Vagina (tissue), 2 donors: ENCODE results near the gene RPL22. TPM values are rescaled to one million over a fixed set of nuclear protein-coding genes. Genes with fewer than 3 reads are reported as not detected.

Experiments used
- DNase-seq, 2 donors: peaks; one replicate each; pipeline ENCODE4 v3.0.0-alpha.2; 2017; ENCODE audit errors: extremely low spot score in 2 of 2
- H3K27ac ChIP-seq: fragments of 200-600 bp; sonication (generic); one replicate; pipeline ENCODE4 v1.5.1; 2019
- H3K27me3 ChIP-seq: fragments of 200-600 bp; sonication (generic); one replicate; pipeline ENCODE4 v1.5.1; 2019
- H3K36me3 ChIP-seq, 2 donors: fragments of 200-600 bp; sonication (generic); one replicate each; pipeline ENCODE4 v1.5.1; 2017 to 2019
- H3K4me1 ChIP-seq: fragments of 200-600 bp; sonication (generic); one replicate; pipeline ENCODE4 v1.5.1; 2019
- H3K4me3 ChIP-seq, 2 donors: fragments of 200-600 bp; sonication (generic); 1 replicate in 1 of 2; 2 replicates in 1 of 2; pipeline ENCODE4 v1.5.1; 2016 to 2019
- H3K9me3 ChIP-seq: fragments of 200-600 bp; sonication (generic); one replicate; pipeline ENCODE4 v1.5.1; 2019
- POLR2A ChIP-seq, 2 donors: fragments of 450-650 bp; IDR thresholded peaks; one replicate each; pipeline ENCODE4 v1.6.1; 2017; ENCODE audit warnings: antibody characterized with exemption in 2 of 2, mild to moderate bottlenecking in 2 of 2, moderate library complexity in 2 of 2
- POLR2AphosphoS5 ChIP-seq, 2 donors: sonication (generic); formaldehyde crosslinking; IDR thresholded peaks; one replicate each; pipeline ENCODE4 v1.9.0; 2017; ENCODE audit warnings: antibody characterized with exemption in 2 of 2, mild to moderate bottlenecking in 2 of 2, low read depth in 1 of 2; ENCODE audit not compliant: insufficient read depth in 1 of 2
- intact Hi-C: fragments of 100-400 bp; cut with DNase I; formaldehyde crosslinking; loops from one replicate; pipeline ENCODE4 v1.15.1; 2023
- total RNA-seq: library from RNA; depleted of rRNA; stranded (reverse); fragments of >200 nt; gene quantifications from one replicate; pipeline ENCODE4 v1.2.3, GENCODE V29; 2016
- TF ChIP-seq, protein P1 (sequence below), 3 experiments: fragments of 450-650 bp in 2 of 3; fragments of 200-600 bp in 1 of 3; sonication (generic) in 1 of 3; IDR thresholded peaks; one replicate each; pipeline ENCODE4 v1.5.1; 2017 to 2019; ENCODE audit warnings: antibody characterized with exemption in 3 of 3, mild to moderate bottlenecking in 2 of 3, moderate library complexity in 2 of 3

RPL22 gene
- total RNA-seq, 1 donor from 2014 or later = 154 TPM

DNA sequence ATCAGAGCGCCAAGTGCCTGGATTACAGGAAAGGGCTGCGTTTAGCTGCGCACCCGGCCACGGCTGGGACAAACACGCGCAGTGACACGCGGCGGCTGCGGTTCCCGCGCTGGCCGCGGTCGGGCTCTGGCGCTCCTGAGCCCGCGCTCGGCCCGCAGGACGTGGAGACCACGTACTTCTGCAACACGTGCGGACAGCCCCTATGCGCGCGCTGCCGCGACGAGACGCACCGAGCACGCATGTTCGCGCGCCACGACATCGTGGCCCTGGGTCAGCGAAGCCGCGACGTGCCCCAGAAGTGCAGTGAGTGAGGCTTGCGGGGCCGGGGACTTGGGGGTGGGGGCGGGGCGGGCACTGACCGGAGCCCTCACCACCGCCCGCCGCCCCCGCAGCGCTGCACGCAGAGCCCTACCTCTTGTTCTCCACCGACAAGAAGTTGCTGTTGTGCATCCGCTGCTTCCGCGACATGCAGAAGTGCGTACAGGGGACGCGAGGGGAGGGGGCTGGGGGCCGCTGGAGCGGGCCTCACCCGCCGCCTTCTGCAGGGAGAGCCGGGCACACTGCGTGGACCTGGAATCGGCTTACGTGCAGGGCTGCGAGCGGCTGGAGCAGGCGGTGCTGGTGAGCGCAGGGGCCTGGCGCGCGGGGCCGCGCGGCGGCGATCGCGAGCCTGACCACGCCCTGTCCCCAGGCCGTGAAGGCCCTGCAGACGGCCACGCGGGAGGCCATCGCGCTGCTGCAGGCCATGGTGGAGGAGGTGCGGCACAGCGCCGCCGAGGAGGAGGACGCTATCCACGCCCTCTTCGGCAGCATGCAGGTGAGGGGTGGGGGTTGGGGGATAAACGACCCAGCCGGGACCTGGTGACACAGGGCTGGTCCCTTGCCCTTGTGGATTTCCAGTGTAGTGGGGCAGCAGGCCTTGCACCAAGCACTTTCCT lies 9.6 kb upstream of the RPL22 start:
- no peak overlapping the region for H3K27ac ChIP-seq
- H3K36me3 ChIP-seq = no peaks in the 10 kb centered on the region
- intact Hi-C loops = no loop called here

DNA sequence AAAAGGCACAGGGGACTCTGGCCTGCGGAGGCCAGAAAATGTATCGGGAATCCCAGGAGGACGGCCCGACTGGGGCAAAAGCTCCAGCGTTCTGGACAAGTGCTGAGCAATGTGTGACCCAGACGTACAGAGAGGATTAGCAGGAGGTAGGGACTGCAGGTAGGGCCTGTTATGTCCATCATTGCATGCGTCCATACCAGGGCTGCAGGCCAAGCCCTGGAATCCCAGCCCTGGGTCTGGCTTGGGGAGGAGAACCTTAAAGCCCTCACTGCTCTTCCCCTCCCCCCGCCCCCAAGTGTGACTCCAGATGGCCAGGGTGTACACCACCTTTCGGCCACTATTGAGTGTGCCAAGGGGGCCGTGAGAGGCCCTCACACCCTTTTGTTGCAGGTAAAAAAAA lies 8.5 kb upstream of the RPL22 start:
- no peak for DNase-seq
- Histone ChIP-seq H3K4me1 (peaks cover 52% of the 10 kb centered on the region), H3K27ac (no peak overlapping the region), H3K9me3 (no peaks in the 10 kb centered on the region), H3K4me3 (no peak overlapping the region), H3K27me3 (no peaks in the 10 kb centered on the region), H3K36me3 (no peaks in the 10 kb centered on the region)
- intact Hi-C loops = no loop called here
- TF ChIP-seq POLR2AphosphoS5 (IDR thresholded peaks at IDR 0.05; ENCODE audit: insufficient read depth in 1 of 2, low read depth in 1 of 2) (no peak), POLR2A (IDR thresholded peaks at IDR 0.05) (no peak)
- TF ChIP-seq, protein P1, sequence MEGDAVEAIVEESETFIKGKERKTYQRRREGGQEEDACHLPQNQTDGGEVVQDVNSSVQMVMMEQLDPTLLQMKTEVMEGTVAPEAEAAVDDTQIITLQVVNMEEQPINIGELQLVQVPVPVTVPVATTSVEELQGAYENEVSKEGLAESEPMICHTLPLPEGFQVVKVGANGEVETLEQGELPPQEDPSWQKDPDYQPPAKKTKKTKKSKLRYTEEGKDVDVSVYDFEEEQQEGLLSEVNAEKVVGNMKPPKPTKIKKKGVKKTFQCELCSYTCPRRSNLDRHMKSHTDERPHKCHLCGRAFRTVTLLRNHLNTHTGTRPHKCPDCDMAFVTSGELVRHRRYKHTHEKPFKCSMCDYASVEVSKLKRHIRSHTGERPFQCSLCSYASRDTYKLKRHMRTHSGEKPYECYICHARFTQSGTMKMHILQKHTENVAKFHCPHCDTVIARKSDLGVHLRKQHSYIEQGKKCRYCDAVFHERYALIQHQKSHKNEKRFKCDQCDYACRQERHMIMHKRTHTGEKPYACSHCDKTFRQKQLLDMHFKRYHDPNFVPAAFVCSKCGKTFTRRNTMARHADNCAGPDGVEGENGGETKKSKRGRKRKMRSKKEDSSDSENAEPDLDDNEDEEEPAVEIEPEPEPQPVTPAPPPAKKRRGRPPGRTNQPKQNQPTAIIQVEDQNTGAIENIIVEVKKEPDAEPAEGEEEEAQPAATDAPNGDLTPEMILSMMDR (IDR thresholded peaks at IDR 0.05) = no peak

More for the DNA sequence above, 9.6 kb upstream of the RPL22 start:
- Histone ChIP-seq H3K9me3 (no peaks in the 10 kb centered on the region), H3K4me3 (peak overlapping the region; percentile 40 to 41), H3K27me3 (no peaks in the 10 kb centered on the region), H3K4me1 (peaks cover 52% of the 10 kb centered on the region)
- DNase-seq = no peak
- TF ChIP-seq POLR2AphosphoS5 (IDR thresholded peaks at IDR 0.05; ENCODE audit: insufficient read depth in 1 of 2, low read depth in 1 of 2) = no peak
- TF ChIP-seq, protein P1 (IDR thresholded peaks at IDR 0.05) = peak; percentile 13 to 44 (median 38)

DNA sequence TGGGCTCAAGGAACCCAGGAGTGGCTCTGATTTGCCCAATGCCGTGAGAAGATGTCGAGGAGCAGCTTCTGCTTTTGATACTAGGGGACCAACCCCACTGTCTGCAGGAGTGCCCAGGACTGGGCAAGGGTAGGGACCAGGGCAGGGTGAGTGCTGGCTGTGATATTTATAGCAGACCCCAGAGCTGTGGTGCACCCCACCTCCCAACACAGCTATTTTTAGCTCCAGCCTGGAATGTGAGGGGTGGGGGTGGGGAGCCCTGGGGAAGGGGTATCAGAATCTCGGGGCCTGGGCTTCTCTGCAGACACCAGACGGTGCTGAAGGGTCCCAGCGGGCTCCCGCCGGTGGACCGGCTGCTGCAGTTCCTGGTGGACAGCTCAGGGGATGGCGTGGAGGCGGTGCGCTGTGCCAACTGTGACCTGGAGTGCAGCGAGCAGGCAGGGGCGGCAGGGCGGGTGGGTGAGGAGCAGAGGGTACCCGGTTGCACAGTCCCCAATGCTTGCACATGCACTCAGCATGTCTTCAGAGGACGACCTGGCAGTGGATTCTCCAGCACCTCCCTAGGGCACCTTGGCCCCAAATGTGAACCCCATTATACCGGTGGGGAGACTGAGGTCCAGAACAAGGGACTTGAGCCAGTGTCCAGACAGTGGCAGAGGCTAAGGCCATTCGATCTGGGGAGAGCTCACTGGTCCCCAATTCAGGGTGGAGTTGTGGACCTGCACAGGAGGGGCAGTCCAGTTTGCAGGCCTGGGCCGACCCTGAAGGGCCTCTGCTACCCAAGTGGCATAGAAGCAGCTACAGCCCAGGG lies 7.9 kb upstream of the RPL22 start:
- Histone ChIP-seq H3K27me3 (no peaks in the 10 kb centered on the region), H3K9me3 (no peaks in the 10 kb centered on the region), H3K4me3 (peak overlapping the region in 1 of 2 donors; percentile 43), H3K27ac (no peak overlapping the region), H3K4me1 (peaks cover 52% of the 10 kb centered on the region), H3K36me3 (no peaks in the 10 kb centered on the region)
- TF ChIP-seq POLR2AphosphoS5 (IDR thresholded peaks at IDR 0.05; ENCODE audit: insufficient read depth in 1 of 2, low read depth in 1 of 2) = no peak
- TF ChIP-seq POLR2A (IDR thresholded peaks at IDR 0.05) = no peak
- intact Hi-C loops = no loop called here
- no peak for DNase-seq

DNA sequence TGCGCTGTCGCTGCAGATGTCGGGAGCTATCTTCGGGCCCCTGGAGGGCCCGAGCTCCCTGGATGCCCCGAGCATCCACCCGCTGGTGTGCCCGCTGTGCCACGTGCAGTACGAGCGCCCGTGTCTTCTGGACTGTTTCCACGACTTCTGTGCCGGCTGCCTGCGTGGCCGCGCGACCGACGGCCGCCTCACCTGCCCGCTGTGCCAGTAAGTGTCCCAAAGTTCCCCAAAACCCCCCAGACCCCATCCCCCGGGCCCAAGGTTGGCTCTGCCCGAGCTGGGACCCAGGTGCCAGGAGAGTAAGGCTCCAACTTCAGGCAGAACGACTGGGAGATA lies 7.1 kb upstream of the RPL22 start:
- peaks cover 52% of the 10 kb centered on the region for H3K4me1 ChIP-seq
- H3K27ac ChIP-seq = no peak overlapping the region
- TF ChIP-seq, protein P1 (IDR thresholded peaks at IDR 0.05) = no peak
- TF ChIP-seq POLR2A (IDR thresholded peaks at IDR 0.05) (no peak), POLR2AphosphoS5 (IDR thresholded peaks at IDR 0.05; ENCODE audit: insufficient read depth in 1 of 2, low read depth in 1 of 2) (no peak)
- intact Hi-C loops = no loop called here
- no peaks in the 10 kb centered on the region for H3K9me3 ChIP-seq
- peak overlapping the region; percentile 43 to 53 for H3K4me3 ChIP-seq
- H3K27me3 ChIP-seq = no peaks in the 10 kb centered on the region
- H3K36me3 ChIP-seq = no peaks in the 10 kb centered on the region
- DNase-seq = no peak

DNA sequence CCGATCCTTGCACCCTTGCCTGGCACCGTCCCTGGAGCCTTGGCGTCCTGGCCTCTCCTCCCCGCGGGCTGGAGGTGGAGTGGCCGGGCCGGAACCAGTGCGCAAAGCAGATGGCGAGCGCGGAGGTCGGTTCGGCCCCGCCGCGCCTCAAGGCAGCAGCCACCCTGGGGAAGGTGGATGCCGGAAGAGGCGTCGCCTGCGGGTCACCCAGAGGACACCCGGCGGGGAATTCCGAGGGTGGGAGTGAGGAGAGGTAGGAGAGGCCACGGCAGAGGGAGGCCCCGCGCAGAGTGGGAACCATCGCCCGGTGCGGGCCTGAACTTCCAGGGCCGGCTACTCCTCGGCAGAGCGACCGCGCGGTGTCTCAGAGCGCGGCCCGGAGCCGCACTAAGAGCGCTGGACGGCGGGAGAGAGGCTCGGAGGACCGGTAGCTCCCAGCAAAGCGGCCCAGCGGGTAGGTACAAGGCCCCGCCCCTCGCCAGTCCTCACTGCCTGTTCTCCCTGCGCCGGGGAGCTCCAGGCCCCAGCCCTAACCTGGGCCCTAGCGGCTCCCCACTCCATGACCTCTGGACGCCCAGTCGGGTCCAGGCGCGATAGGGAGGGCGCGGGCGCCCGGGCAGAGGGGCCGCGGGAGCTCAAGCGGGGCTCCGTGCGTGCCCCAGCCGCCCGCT lies 6.6 kb upstream of the RPL22 start, which contains the start of gene RNF207:
Gene RNF207, plus strand, starts transcription at position 271 of the 671 bp plus-strand sequence. CDS start 417 bp downstream, outside the sequence.
- H3K9me3 ChIP-seq = no peaks in the 10 kb centered on the region
- H3K4me1 ChIP-seq = peaks cover 52% of the 10 kb centered on the region
- no peak for DNase-seq
- H3K27me3 ChIP-seq = no peaks in the 10 kb centered on the region
- TF ChIP-seq POLR2AphosphoS5 (IDR thresholded peaks at IDR 0.05; ENCODE audit: insufficient read depth in 1 of 2, low read depth in 1 of 2) = peak in 1 of 2 donors; percentile 71
- TF ChIP-seq, protein P1 (IDR thresholded peaks at IDR 0.05) = no peak
- no peaks in the 10 kb centered on the region for H3K36me3 ChIP-seq
- H3K4me3 ChIP-seq = peak within 1 kb of the TSS; percentile 43 to 53
- H3K27ac ChIP-seq = peak within 1 kb of the TSS; percentile 72
- intact Hi-C loops = no loop called here
